IMR-90 (cell line): ENCODE data around the gene KYNU. TPM values are rescaled to one million over a fixed set of nuclear protein-coding genes. Genes with fewer than 3 reads are reported as not detected.

Experiments used
- ATAC-seq: fragments of 200-7000 bp; cut with Tn5 transposase; 2 replicates; pipeline ENCODE4 v1.9.1; 2020; ENCODE audit warnings: low read depth, mild to moderate bottlenecking, moderate library complexity
- BruUV-seq: library from RNA; stranded (reverse); fragments of 400-500 nt; replicated peaks from 2 replicates; lab custom pipeline; 2021; lab: Mats Ljungman, UMichigan
- CTCF ChIA-PET: fragments of 300-600 bp; formaldehyde crosslinking; extraction: SDS; loops from one replicate; lab custom pipeline; 2021; ENCODE audit warnings: antibody characterized with exemption; lab: Yijun Ruan, JAX
- POLR2A ChIA-PET: fragments of 300-600 bp; sonication (Branson Sonifier 250); formaldehyde crosslinking; loops from one replicate; lab custom pipeline; 2022; ENCODE audit warnings: antibody characterized with exemption; ENCODE audit not compliant: unreplicated experiment; lab: Charles Lee
- DNase-seq: peaks from one replicate; pipeline ENCODE4 v3.0.0; 2013
- H2AFZ ChIP-seq: replicated peaks from 2 replicates; pipeline ENCODE3; 2013; ENCODE audit warnings: low read length, mild to moderate bottlenecking; ENCODE audit not compliant: poor library complexity
- H2AK5ac ChIP-seq: 2 replicates; pipeline ENCODE4 v1.6.1; 2013; ENCODE audit warnings: low read depth, low read length, inconsistent platforms
- H2AK9ac ChIP-seq: replicated peaks from 2 replicates; pipeline ENCODE3; 2013; ENCODE audit warnings: mild to moderate bottlenecking, low read depth, low read length, moderate library complexity; ENCODE audit not compliant: poor library complexity
- H2BK120ac ChIP-seq: 2 replicates; pipeline ENCODE4 v1.6.1; 2013; ENCODE audit warnings: low read depth, low read length, inconsistent platforms
- H2BK15ac ChIP-seq: 3 replicates; pipeline ENCODE4 v1.6.1; 2013; ENCODE audit warnings: low read depth, low read length, inconsistent platforms
- H2BK20ac ChIP-seq: 2 replicates; pipeline ENCODE4 v1.6.1; 2013; ENCODE audit warnings: low read depth, mild to moderate bottlenecking, inconsistent platforms, low read length, moderate library complexity
- H2BK5ac ChIP-seq: 2 replicates; pipeline ENCODE4 v1.6.1; 2013; ENCODE audit warnings: mild to moderate bottlenecking, low read depth, low read length, inconsistent platforms; ENCODE audit not compliant: poor library complexity, severe bottlenecking
- H3K14ac ChIP-seq: replicated peaks from 2 replicates; pipeline ENCODE4 v1.6.1; 2013; ENCODE audit warnings: low read depth, low read length, inconsistent platforms
- H3K18ac ChIP-seq: 2 replicates; pipeline ENCODE4 v1.6.1; 2013; ENCODE audit warnings: low read depth, low read length, control low read depth
- H3K23ac ChIP-seq: 2 replicates; pipeline ENCODE4 v1.6.1; 2013; ENCODE audit warnings: low read depth, low read length, inconsistent platforms
- H3K27ac ChIP-seq: 2 replicates; pipeline ENCODE4 v1.5.1; 2013; ENCODE audit warnings: mild to moderate bottlenecking, control low read depth, low read length; ENCODE audit not compliant: insufficient read depth
- H3K27me3 ChIP-seq: 2 replicates; pipeline ENCODE4 v1.6.1; 2013; ENCODE audit warnings: low read length; ENCODE audit not compliant: control insufficient read depth, insufficient read depth
- H3K36me3 ChIP-seq: 2 replicates; pipeline ENCODE4 v1.6.1; 2013; ENCODE audit warnings: low read length, mixed read lengths; ENCODE audit not compliant: control insufficient read depth, insufficient read depth
- H3K4ac ChIP-seq: 2 replicates; pipeline ENCODE4 v1.6.1; 2013; ENCODE audit warnings: low read depth, low read length, inconsistent platforms
- H3K4me1 ChIP-seq: 2 replicates; pipeline ENCODE4 v1.6.1; 2013; ENCODE audit warnings: low read length, mixed read lengths; ENCODE audit not compliant: control insufficient read depth, insufficient read depth
- H3K4me2 ChIP-seq: 2 replicates; pipeline ENCODE4 v1.6.1; 2013; ENCODE audit warnings: low read depth, mild to moderate bottlenecking, control low read depth, low read length, moderate library complexity
- H3K4me3 ChIP-seq: 2 replicates; pipeline ENCODE4 v1.5.1; 2013; ENCODE audit warnings: low read depth, mild to moderate bottlenecking, control low read depth, low read length, moderate library complexity; ENCODE audit not compliant: insufficient read depth
- H3K56ac ChIP-seq: 2 replicates; pipeline ENCODE4 v1.6.1; 2013; ENCODE audit warnings: low read length, inconsistent platforms; ENCODE audit not compliant: insufficient read depth; ENCODE audit errors: extremely low read depth
- H3K79me1 ChIP-seq, 2 experiments: 2 replicates each; pipeline ENCODE4 v1.6.1; 2013; ENCODE audit warnings: low read length in 2 of 2, inconsistent platforms in 1 of 2, low read depth in 1 of 2
- H3K9ac ChIP-seq: 2 replicates; pipeline ENCODE4 v1.6.1; 2013; ENCODE audit warnings: low read depth, low read length, control low read depth
- H3K9me1 ChIP-seq: 2 replicates; pipeline ENCODE4 v1.6.1; 2013; ENCODE audit warnings: low read length, inconsistent platforms; ENCODE audit not compliant: insufficient read depth
- H3K9me3 ChIP-seq: 2 replicates; pipeline ENCODE4 v1.6.1; 2013; ENCODE audit warnings: low read length; ENCODE audit not compliant: control insufficient read depth, insufficient read depth
- H4K20me1 ChIP-seq: 2 replicates; pipeline ENCODE4 v1.6.1; 2013; ENCODE audit warnings: low read length, inconsistent platforms; ENCODE audit not compliant: insufficient read depth
- H4K5ac ChIP-seq: 2 replicates; pipeline ENCODE4 v1.6.1; 2013; ENCODE audit warnings: mild to moderate bottlenecking, low read depth, low read length, control low read depth
- H4K8ac ChIP-seq, 2 experiments: 2 replicates each; pipeline ENCODE4 v1.6.1; 2013; ENCODE audit warnings: low read depth in 2 of 2, low read length in 2 of 2, control low read depth in 1 of 2, inconsistent platforms in 1 of 2
- H4K91ac ChIP-seq: 2 replicates; pipeline ENCODE4 v1.6.1; 2013; ENCODE audit warnings: low read depth, low read length, inconsistent platforms; ENCODE audit not compliant: insufficient read depth
- BHLHE40 ChIP-seq: fragments of 150-350 bp; IDR thresholded peaks from 2 replicates; pipeline ENCODE4 v1.6.1; 2016; ENCODE audit warnings: mild to moderate bottlenecking, low read depth, low read length
- CTCF ChIP-seq: conservative IDR thresholded peaks from 2 replicates; pipeline ENCODE4 v1.5.1; 2012; ENCODE audit warnings: mild to moderate bottlenecking, low read depth, low read length, improper control_type of control experiment
- MAFK ChIP-seq: IDR thresholded peaks from 2 replicates; pipeline ENCODE4 v1.6.1; 2012; ENCODE audit warnings: low read depth, low read length, improper control_type of control experiment
- MAZ ChIP-seq: IDR thresholded peaks from 2 replicates; pipeline ENCODE4 v1.6.1; 2012; ENCODE audit warnings: low read depth, mild to moderate bottlenecking, low read length, improper control_type of control experiment, moderate library complexity, borderline replicate concordance
- NFE2L2 ChIP-seq: fragments of 150-350 bp; IDR thresholded peaks from 2 replicates; pipeline ENCODE4 v1.6.1; 2016; ENCODE audit warnings: low read depth, mild to moderate bottlenecking, low read length
- RAD21 ChIP-seq: IDR thresholded peaks from 2 replicates; pipeline ENCODE4 v1.6.1; 2012; ENCODE audit warnings: low read length, improper control_type of control experiment
- RCOR1 ChIP-seq: IDR thresholded peaks from 2 replicates; pipeline ENCODE4 v1.6.1; 2012; ENCODE audit warnings: mild to moderate bottlenecking, low read length, improper control_type of control experiment; ENCODE audit not compliant: insufficient replicate concordance
- RFX5 ChIP-seq: IDR thresholded peaks from 2 replicates; pipeline ENCODE4 v1.8.0; 2012; ENCODE audit warnings: low read depth, mild to moderate bottlenecking, low read length, moderate library complexity
- WGBS, 2 experiments: methylation state at CpG; one replicate each; pipeline versions ENCODE4 v1.1.5 to v1.1.7; 2013; ENCODE audit warnings: missing lambda C conversion rate in 2 of 2; ENCODE audit not compliant: insufficient read length in 1 of 2; ENCODE audit errors: extremely low coverage in 2 of 2; 5-methylcytosine and 5-hydroxymethylcytosine counted together
- dilution Hi-C: fragments of 300-500 bp; cut with HindIII; formaldehyde crosslinking; loops from one replicate; pipeline ENCODE4 v1.14.3; 2018; ENCODE audit warnings: low sequenced_read_pairs; ENCODE audit not compliant: unreplicated experiment
- in situ Hi-C: fragments of 300-500 bp; cut with MboI; formaldehyde crosslinking; loops from 3 replicates; pipeline ENCODE4 v1.14.3; 2019; ENCODE audit warnings: low sequenced_read_pairs, inconsistent platforms, mixed read lengths
- intact Hi-C: fragments of 100-400 bp; cut with micrococcal nuclease; formaldehyde crosslinking; loops from 2 replicates; pipeline ENCODE4 v1.10.0; 2022
- polyA plus RNA-seq, 3 experiments: library from polyadenylated mRNA; depleted of rRNA; stranded (reverse); fragments of >200 nt; gene quantifications; 2 replicates each; pipeline ENCODE4 v1.2.3, GENCODE V29; 2012; ENCODE audit warnings: low replicate concordance in 1 of 3
- total RNA-seq: library from RNA; depleted of rRNA; stranded (reverse); fragments of >200 nt; gene quantifications from 2 replicates; pipeline ENCODE4 v1.2.3, GENCODE V29; 2012

Gene KYNU
- total and polyA plus RNA-seq, 2 of the 4 experiments (the other 2 are of a cell fraction): 0.75 to 2.9 TPM

- 0 out of 2 replicates have a peak overlapping the region, but pooled peaks have one; percentile 4 for H3K23ac ChIP-seq
- no peaks in the 10 kb centered on the region for H3K9me3 ChIP-seq
- no peak overlapping the region for H2AFZ ChIP-seq
- H4K5ac ChIP-seq: peak overlapping the region; percentile 99
- DNase-seq (peak; percentile 55), ATAC-seq (peak; percentile 76)
- no TSS peak for BruUV-seq
- no peaks in the 10 kb centered on the region for H3K36me3 ChIP-seq
- no peak overlapping the region for H2AK9ac ChIP-seq
- in situ Hi-C loops: no loop called here
- H3K4ac ChIP-seq: no peak overlapping the region
- no CpG with 5 or more reads among the region's 3 CpGs for WGBS, 2 experiments
- H2AK5ac ChIP-seq: no peak overlapping the region
- peak overlapping the region; percentile 80 for H2BK5ac ChIP-seq
- peak overlapping the region; percentile 22; the same call in 1 of the 2 replicates for H2BK20ac ChIP-seq
- peak overlapping the region; percentile 12; the same call in 1 of the 3 replicates for H2BK15ac ChIP-seq
- peak overlapping the region; percentile 95 for H3K18ac ChIP-seq
- dilution Hi-C loops: no loop called here
- no peak overlapping the region for H3K56ac ChIP-seq
- no peaks in the 10 kb centered on the region for H3K9me1 ChIP-seq
- H4K20me1 ChIP-seq: no peaks in the 10 kb centered on the region
- no peaks in the 10 kb centered on the region for H3K79me1 ChIP-seq
- H3K9ac ChIP-seq: no peak overlapping the region
- H3K4me1 ChIP-seq: peaks cover 13% of the 10 kb centered on the region
- peak overlapping the region; percentile 25; the same call in 1 of the 2 replicates for H4K91ac ChIP-seq
- peak overlapping the region; percentile 52; the same call in 1 of the 2 replicates for H2BK120ac ChIP-seq
- peak overlapping the region; percentile 51; the same call in 1 of the 2 replicates for H3K27ac ChIP-seq
- H3K27me3 ChIP-seq: no peaks in the 10 kb centered on the region
- CTCF ChIA-PET: interaction anchor here (0.6 to 2.1 kb wide), 2 partner anchors 66 to 291 kb away, joined by 4 to 9 read pairs; no protein-coding TSS in a partner anchor
- POLR2A ChIA-PET: no interaction called here
- H4K8ac ChIP-seq: peak overlapping the region; percentile 29 to 37; a peak in 3 of 4 replicates
- H3K4me2 ChIP-seq: peak overlapping the region; percentile 49; the same call in 1 of the 2 replicates
- TF ChIP-seq MAFK: no peak
- no peak for TF ChIP-seq BHLHE40
- TF ChIP-seq RAD21: no peak
- TF ChIP-seq CTCF: no peak
- no peak for TF ChIP-seq RCOR1
- TF ChIP-seq NFE2L2: no peak
- no peak for TF ChIP-seq MAZ
- no peak for TF ChIP-seq RFX5
- intact Hi-C loops: loop anchor here (5.0 kb wide), 1 partner anchor 112 kb away; no protein-coding TSS in a partner anchor
- peak overlapping the region; percentile 29; the same call in 1 of the 2 replicates for H3K14ac ChIP-seq
- H3K4me3 ChIP-seq: no peak overlapping the region
Observed at GRCh38 chr2:142974288-142975024, 97.0 kb downstream of the KYNU start.
